Heart left ventricle (tissue), 13 donors: ENCODE measurements around the gene DYNC1I1.

Source experiments
- CTCF ChIP-seq, 12 donors: fragments of 200-600 bp; sonication (generic) in 4 of 12; IDR thresholded peaks; one replicate each; pipeline versions ENCODE4 v1.5.0 to v1.8.0; 2018 to 2022; ENCODE audit warnings: antibody characterized with exemption in 12 of 12, mild to moderate bottlenecking in 5 of 12
- POLR2A ChIP-seq, 2 donors: fragments of 450-650 bp; IDR thresholded peaks; one replicate each; pipeline ENCODE4 v1.6.1; 2017; ENCODE audit warnings: antibody characterized with exemption in 2 of 2, mild to moderate bottlenecking in 2 of 2, moderate library complexity in 2 of 2
- donor health status: ischemic (EF 13 %, LVEDD 7.1; RV severe dilation, severe dysfunction).
- donor health status: DM: no; HTN: yes; CAD: no.
- donor health status: DM: no; HTN: no; CAD: no.
- donor health status: ischemic (EF 25% LVEDD 6.9; RV normal size, moderate dysfunction).
- donor health status: ischemic (EF 25% LVEDD 5.7; RV mildly dilated, moderate dysfunction).
- donor health status: ischemic (EF 35%, LVEDD 5.7; RV mildly dilated, moderate dysfunction).
- donor health status: nonischemic (EF 11% LVEDD 7.7; RV severe dilation, severe dysfunction).
- donor health status: DM: yes; HTN: yes; CAD: no.
- donor health status: PGD.
- donor health status: ischemic (EF 29% LVEDD 5.4; RV normal size, mild dysfunction).
- donor health status: nonischemic (EF 23%, LVEDD 6.1; RV moderate dilation, normal function).

GRCh38 chr7:95737828-95738505 lies 34.4 kb upstream of the DYNC1I1 start:
- no peak for TF ChIP-seq POLR2A (IDR thresholded peaks at IDR 0.05)
- no peak for TF ChIP-seq CTCF (IDR thresholded peaks at IDR 0.05)
